Measurements from ENCODE around the gene ASB2. TPM values are rescaled to one million over a fixed set of nuclear protein-coding genes. Genes with fewer than 3 reads are reported as not detected.

The ASB2 gene
- total RNA-seq, 1 donor from 2014 or later = 0.67 TPM

DNA sequence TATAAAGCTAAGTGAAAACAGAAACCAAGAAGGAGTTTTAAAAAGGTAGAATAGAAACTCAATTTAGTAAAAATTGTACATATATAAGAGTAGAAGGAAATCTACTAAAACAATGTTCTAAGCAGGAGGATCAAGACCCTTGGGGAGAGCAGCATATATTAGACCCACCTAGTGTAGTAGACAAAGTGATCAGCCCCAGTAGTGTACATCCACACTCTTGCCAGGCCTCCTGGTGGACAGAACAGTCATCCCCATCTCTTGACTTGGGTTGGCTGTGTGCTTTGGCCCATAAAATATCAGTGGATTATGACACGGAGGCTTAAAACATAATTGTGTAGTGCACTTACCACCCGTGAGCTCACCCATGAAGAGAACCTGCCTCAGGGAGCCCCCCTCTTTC, 38.9 kb upstream of the ASB2 start:
- H3K27ac Mint-ChIP-seq (ENCODE audit: unreplicated experiment) = no peak overlapping the region
- H3K36me3 Mint-ChIP-seq (ENCODE audit: low read depth) = no peaks in the 10 kb centered on the region
- H3K27me3 Mint-ChIP-seq (ENCODE audit: low read depth) = peaks cover 27% of the 10 kb centered on the region
- H3K4me1 Mint-ChIP-seq (ENCODE audit: low read depth) = peaks cover 7% of the 10 kb centered on the region
- no peak overlapping the region for H3K4me3 Mint-ChIP-seq (ENCODE audit: unreplicated experiment)
- DNase-seq (ENCODE audit: low spot score) = no peak
- H3K9me3 Mint-ChIP-seq (ENCODE audit: low read depth) = no peaks in the 10 kb centered on the region
- no peak for TF ChIP-seq CTCF (IDR thresholded peaks at IDR 0.05)

DNA sequence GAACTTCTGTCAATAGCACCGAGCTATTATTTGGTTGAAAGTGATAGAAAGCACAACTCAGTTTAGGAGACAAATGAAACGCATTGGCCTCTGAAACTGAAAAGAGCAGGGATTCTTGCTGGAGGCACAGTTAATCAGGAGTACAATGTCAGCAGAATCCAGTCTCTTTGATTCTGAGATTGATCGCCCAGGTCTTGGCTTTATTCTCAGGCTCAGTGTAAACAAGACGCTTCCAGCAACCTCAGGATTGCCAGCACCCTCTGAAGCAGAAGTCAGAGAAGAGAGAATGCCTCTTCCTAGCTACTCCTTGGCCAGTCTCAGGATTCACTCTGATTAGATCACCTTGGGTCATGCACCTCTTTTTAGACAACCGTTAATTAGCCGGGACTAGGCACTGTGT, 38.0 kb upstream of the ASB2 start:
- no peak overlapping the region for H3K27ac Mint-ChIP-seq (ENCODE audit: unreplicated experiment)
- peaks cover 29% of the 10 kb centered on the region for H3K27me3 Mint-ChIP-seq (ENCODE audit: low read depth)
- TF ChIP-seq CTCF (IDR thresholded peaks at IDR 0.05) = no peak
- H3K36me3 Mint-ChIP-seq (ENCODE audit: low read depth) = no peaks in the 10 kb centered on the region
- no peaks in the 10 kb centered on the region for H3K9me3 Mint-ChIP-seq (ENCODE audit: low read depth)
- peaks cover 12% of the 10 kb centered on the region for H3K4me1 Mint-ChIP-seq (ENCODE audit: low read depth)
- no peak for DNase-seq (ENCODE audit: low spot score)
- H3K4me3 Mint-ChIP-seq (ENCODE audit: unreplicated experiment) = no peak overlapping the region

GRCh38 chr14:94011795-94012194, 35.4 kb upstream of the ASB2 start:
- Mint-ChIP-seq H3K27ac (ENCODE audit: unreplicated experiment) (peak overlapping the region; percentile 36), H3K27me3 (ENCODE audit: low read depth) (peaks cover 29% of the 10 kb centered on the region), H3K36me3 (ENCODE audit: low read depth) (no peaks in the 10 kb centered on the region), H3K9me3 (ENCODE audit: low read depth) (no peaks in the 10 kb centered on the region), H3K4me3 (ENCODE audit: unreplicated experiment) (no peak overlapping the region), H3K4me1 (ENCODE audit: low read depth) (peaks cover 12% of the 10 kb centered on the region)
- no peak for TF ChIP-seq CTCF (IDR thresholded peaks at IDR 0.05)
- no peak for DNase-seq (ENCODE audit: low spot score)

DNA sequence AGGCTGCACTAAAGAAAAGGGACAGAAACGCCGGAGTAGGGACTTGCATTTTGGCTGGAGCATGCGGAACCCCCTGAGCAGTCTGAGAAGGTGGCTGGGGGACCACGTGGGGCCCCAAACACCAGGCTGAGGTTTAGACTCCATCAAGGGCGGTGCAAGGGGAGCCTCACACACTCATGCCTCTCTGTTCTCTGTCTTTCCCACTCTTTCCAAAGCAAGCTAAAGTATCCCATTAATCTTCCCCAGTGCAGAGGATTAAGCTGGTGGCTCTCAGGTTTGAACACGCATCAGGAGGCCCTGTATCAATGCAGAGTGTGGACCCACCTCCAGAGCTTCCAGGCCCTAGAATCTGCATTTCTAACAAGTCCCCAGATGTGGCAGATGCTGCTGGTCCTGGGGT, 34.3 kb upstream of the ASB2 start:
- H3K27me3 Mint-ChIP-seq (ENCODE audit: low read depth) = peaks cover 29% of the 10 kb centered on the region
- no peaks in the 10 kb centered on the region for H3K9me3 Mint-ChIP-seq (ENCODE audit: low read depth)
- TF ChIP-seq CTCF (IDR thresholded peaks at IDR 0.05) = no peak

DNA sequence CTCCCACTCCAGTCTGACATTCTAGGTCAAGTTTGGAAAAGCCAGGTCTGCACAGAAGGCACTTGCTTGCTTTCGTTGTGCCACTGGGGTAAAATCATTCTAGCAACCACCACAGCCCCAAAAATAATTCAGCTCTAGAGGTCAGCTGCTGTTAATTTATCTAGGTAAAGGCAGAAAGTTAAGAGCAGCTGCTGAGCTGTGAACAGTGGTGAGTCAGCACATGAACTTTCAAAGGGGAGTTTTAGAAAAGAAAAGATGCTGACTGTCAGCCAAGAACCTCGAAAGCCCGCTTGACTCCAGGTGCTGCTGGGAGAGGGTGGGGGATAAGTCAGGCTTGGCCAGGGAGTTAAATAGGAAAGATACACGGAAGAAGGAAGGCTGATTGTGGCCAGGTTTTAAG, 33.4 kb upstream of the ASB2 start:
- no peak for DNase-seq (ENCODE audit: low spot score)
- H3K4me1 Mint-ChIP-seq (ENCODE audit: low read depth) = peaks cover 12% of the 10 kb centered on the region
- no peaks in the 10 kb centered on the region for H3K9me3 Mint-ChIP-seq (ENCODE audit: low read depth)
- H3K4me3 Mint-ChIP-seq (ENCODE audit: unreplicated experiment) = no peak overlapping the region
- no peaks in the 10 kb centered on the region for H3K36me3 Mint-ChIP-seq (ENCODE audit: low read depth)
- peaks cover 31% of the 10 kb centered on the region for H3K27me3 Mint-ChIP-seq (ENCODE audit: low read depth)
- TF ChIP-seq CTCF (IDR thresholded peaks at IDR 0.05) = no peak
- H3K27ac Mint-ChIP-seq (ENCODE audit: unreplicated experiment) = no peak overlapping the region

More for the DNA sequence above, 34.3 kb upstream of the ASB2 start:
- H3K4me1 Mint-ChIP-seq (ENCODE audit: low read depth) = peaks cover 12% of the 10 kb centered on the region
- H3K36me3 Mint-ChIP-seq (ENCODE audit: low read depth) = no peaks in the 10 kb centered on the region
- no peak overlapping the region for H3K4me3 Mint-ChIP-seq (ENCODE audit: unreplicated experiment)
- no peak overlapping the region for H3K27ac Mint-ChIP-seq (ENCODE audit: unreplicated experiment)
- DNase-seq (ENCODE audit: low spot score) = no peak

All from chondrocyte (in vitro differentiated cells).